ENCODE measurements around the gene ZNF688.
"Not testable (repeated sequence)": the region's sequence is repeated elsewhere in the genome, so short reads cannot be mapped to it uniquely, and the experiment has no call there.

ZNF688 gene

GRCh38 chr16:30535106-30535776 lies 36.3 kb downstream of the ZNF688 start:
- DNase-seq (ENCODE audit: low read depth in 2 of 2, low spot score in 1 of 2): no peak

DNA sequence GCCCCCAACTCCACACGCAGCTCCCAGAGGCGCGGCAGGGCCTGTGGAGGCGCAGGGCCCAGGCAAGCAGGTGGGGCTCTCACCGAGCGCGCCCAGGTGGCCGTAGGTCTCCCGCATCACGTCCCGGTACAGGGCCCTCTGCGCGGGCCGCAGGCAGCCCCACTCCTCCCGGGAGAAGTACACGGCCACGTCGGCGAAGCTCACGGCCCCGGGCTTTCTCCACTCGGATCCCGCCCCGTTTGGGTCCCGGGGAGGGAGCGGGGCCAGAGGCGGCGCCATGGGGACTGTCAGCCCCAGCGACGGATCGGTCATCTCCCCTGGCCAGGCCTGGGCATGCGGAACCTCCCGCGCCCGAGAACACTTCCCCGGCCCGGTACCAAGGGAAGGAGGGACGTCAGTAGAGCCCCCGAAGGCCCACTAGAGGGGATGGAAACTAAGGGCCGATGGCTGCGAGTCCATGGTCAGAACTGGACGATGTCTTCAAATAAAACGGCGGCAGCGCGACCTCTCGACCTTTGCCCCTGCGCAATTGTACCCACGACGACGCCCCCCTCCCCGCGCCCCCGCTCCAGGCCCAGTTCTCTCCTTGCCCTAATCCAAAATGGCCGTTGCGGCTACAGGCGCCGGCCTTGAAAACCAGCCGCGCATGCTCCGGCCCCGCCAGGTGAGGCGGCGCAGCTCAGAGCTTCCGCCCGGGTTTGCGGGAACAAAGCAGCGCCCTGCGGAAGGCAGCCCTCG lies 37.0 kb downstream of the ZNF688 start, which contains the start of gene ZNF747:
Gene ZNF747 (minus strand): TSS at position 491 of the 738 bp plus-strand sequence. CDS start 179 bp downstream, at position 312.
- peak; percentile 84 to 86 for DNase-seq (ENCODE audit: low read depth in 2 of 2, low spot score in 1 of 2)

- no peak for DNase-seq (ENCODE audit: low read depth in 2 of 2, low spot score in 1 of 2)
Measured at GRCh38 chr16:30533748-30534367, 37.7 kb downstream of the ZNF688 start.

DNA sequence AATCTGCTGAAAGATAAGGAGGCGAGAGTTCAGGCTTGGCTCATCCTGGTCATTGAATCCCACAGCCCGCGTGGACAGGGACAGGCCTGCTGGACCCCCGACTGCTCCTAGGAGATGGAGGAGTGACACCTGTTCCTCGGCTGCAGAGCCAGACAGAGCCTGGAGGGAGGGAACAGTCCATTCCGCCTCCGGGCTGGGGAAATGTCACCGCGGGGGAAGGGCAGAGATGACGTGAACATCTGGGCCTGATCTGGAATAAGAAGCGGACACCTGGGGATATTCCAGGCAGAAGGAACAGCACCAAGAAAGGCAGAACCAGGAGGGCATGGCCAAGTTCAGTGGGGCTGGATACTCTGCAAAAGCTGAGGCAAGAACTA lies 38.4 kb downstream of the ZNF688 start:
- no peak for DNase-seq (ENCODE audit: low read depth in 2 of 2, low spot score in 1 of 2)

DNA sequence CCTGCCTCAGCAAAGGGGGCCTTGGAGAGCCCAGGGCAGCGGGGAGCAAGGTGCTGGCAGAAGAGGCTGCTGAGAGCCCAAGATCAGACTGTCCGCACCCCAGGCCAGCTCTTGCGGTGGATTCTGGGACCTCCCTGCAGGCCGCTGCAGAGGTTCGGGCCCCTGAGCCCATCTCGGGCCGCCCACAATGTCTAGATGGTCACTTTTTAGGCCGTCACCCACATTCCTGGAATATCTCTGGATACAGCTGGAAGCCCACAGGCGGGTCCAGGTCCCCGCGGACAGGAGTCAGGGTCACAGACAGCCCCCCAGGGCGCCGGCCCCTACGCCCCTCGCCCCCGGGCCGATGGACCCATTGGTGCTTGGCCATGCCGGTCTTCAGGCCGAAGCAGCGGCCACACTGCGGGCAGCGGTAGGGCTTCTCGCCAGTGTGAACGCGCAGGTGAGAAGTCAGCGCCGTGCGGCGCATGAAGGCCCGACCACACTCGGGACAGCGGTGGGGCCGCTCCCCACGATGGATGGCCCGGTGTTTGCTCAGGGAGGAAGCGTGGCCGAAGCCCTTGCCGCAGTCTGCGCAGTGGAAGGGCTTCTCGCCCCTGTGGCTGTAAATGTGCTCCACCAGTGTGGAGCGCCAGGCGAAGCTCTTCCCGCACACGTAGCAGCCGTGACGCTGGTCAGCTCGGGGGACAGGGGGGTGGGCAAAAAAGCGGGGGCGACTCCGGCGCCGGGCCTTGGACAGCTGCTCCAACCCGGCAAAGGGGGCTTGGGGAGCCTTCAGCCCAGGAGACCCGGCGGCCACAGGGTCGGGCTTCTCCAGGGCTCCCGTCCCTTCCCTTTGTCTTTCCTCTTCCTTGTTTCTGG lies 39.0 kb downstream of the ZNF688 start:
- no peak for DNase-seq (ENCODE audit: low read depth in 2 of 2, low spot score in 1 of 2)

GRCh38 chr16:30530163-30531037 lies 41.1 kb downstream of the ZNF688 start:
- no peak for DNase-seq (ENCODE audit: low read depth in 2 of 2, low spot score in 1 of 2)

DNA sequence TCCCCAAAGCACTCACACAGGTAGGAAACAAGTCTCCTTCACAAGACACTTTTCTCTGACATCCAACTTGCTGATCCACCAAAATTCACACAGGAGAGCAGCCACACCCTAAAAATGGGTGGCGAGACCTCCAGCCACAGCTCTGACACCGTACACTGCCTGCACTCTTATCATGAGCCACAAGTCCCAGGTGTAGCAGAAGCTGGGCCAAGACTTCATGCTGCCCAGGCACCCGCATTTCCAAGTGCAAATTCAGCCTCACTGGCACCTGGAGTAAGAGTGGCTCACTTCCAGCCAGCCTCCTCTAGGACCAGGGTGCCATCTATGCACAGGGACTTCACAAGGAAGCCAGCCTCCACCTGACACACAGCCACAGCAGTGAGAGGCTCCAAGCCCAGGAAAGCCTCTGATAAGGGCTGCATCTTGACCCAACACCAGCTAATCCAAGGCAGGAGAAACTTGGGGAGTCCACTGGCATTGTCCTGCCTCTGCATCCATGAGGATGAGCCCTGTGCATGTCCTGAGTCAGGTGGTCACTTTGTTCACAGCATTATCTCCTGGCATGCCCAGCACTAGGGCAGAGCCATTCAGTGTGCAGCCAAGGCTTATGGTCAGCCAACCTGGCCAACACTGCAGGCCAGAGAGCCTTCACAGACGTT lies 42.6 kb downstream of the ZNF688 start:
- no peak for DNase-seq (ENCODE audit: low read depth in 2 of 2, low spot score in 1 of 2)

DNA sequence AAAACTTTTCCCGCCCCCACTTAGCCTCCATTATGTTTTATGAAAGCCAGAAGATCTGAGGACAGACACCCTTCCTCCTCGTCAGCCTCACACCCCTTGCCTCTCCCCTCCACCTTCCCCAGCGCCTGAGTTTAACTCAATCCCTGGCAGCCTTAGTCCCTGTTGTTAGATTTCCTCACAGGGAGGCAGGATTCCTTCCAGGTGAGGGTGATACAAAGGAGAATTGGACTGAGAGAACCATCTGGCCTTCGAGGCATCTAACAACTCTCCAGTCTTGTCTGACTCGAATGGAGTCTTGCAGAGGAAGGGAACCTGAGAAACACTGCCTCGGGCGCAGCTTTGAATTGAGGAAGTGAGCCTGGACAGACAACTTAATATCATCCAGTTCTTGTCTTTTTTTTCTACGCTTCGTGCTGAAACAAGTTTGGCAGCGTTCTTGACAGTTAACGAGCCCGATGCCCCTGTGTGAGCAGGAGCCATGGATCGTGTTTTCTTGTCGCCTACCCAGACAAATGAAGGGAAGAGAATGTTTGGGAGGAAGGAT lies 43.8 kb downstream of the ZNF688 start:
- no peak for DNase-seq (ENCODE audit: low read depth in 2 of 2, low spot score in 1 of 2)

- peak; percentile 64 to 85 for DNase-seq (ENCODE audit: low read depth in 2 of 2, low spot score in 1 of 2)
Measured at GRCh38 chr16:30526823-30527634, 44.5 kb downstream of the ZNF688 start.

- no peak for DNase-seq (ENCODE audit: low read depth in 2 of 2, low spot score in 1 of 2)
Measured at GRCh38 chr16:30526137-30526822, 45.2 kb downstream of the ZNF688 start, which contains the start of gene ZNF768. TSS of gene ZNF768 (minus strand) at chr16:30526566. CDS start at chr16:30526413, 153 bp downstream.

DNA sequence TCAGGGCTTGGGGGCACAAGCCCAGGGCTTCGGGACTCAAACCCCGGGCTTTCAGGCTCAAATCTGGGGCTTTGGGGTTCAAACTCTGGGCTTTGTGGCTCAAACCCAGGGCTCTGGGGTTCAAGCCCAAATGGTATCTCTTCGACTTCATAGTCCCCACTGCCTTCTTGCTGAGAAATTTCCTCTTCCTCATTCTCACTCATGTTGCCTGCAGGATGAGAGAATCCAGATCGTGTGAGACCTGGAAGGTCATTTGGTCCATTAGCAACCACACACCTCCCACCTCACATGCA lies 45.7 kb downstream of the ZNF688 start:
- no peak for DNase-seq (ENCODE audit: low read depth in 2 of 2, low spot score in 1 of 2)

- DNase-seq (ENCODE audit: low read depth in 2 of 2, low spot score in 1 of 2): no peak
Measured at GRCh38 chr16:30524575-30525568, 46.6 kb downstream of the ZNF688 start.

GRCh38 chr16:30523768-30524574 lies 47.5 kb downstream of the ZNF688 start:
- DNase-seq (ENCODE audit: low read depth in 2 of 2, low spot score in 1 of 2): no peak

DNA sequence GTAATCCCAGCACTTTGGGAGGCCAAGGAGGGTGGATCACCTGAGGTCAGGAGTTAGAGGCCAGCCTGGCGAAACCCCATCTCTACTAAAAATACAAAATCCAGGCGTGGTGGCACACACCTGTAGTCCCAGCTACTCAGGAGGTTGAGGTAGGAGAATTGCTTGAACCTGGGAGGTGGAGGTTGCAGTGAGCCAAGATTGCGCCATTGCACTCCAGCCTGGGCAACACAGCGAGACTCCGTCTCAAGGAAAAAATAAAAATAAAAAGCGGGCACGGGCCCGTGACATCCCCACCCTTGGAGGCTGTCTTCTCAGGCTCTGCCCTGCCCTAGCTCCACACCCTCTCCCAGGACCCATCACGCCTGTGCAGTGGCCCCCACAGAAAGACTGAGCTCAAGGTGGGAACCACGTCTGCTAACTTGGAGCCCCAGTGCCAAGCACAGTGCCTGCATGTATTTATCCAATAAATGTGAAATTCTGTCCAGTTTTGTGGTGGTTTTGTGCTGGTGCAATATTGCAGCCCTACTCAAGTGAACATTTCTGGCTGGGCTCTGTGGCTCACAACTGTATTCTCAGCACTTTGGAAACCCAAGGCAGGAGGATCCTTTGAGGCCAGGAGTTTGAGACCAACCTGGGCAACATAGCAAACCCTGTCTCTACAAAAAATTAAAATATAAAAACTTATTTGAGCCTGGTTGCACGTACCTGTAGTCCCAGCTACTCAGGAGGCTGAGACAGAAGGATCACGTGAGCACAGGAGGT lies 48.6 kb downstream of the ZNF688 start:
- DNase-seq (ENCODE audit: low read depth in 2 of 2, low spot score in 1 of 2): not testable (repeated sequence)

GRCh38 chr16:30521873-30522641 lies 49.5 kb downstream of the ZNF688 start:
- no peak for DNase-seq (ENCODE audit: low read depth in 2 of 2, low spot score in 1 of 2)

Measured in stimulated activated CD8-positive, alpha-beta memory T cell treated with anti-CD3 and anti-CD28 coated beads, Interleukin-4, amount 100 ng/mL, for 4 hours (primary cell).